HG03159 (cell line): ENCODE data around the gene PRTN3.

Experiments
- ATAC-seq: cut with Tn5 transposase; IDR thresholded peaks from one replicate; pipeline ENCODE4 v1.9.1; 2021; ENCODE audit warnings: mild to moderate bottlenecking, moderate library complexity; ENCODE audit not compliant: unreplicated experiment

The PRTN3 gene, protein sequence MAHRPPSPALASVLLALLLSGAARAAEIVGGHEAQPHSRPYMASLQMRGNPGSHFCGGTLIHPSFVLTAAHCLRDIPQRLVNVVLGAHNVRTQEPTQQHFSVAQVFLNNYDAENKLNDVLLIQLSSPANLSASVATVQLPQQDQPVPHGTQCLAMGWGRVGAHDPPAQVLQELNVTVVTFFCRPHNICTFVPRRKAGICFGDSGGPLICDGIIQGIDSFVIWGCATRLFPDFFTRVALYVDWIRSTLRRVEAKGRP

DNA sequence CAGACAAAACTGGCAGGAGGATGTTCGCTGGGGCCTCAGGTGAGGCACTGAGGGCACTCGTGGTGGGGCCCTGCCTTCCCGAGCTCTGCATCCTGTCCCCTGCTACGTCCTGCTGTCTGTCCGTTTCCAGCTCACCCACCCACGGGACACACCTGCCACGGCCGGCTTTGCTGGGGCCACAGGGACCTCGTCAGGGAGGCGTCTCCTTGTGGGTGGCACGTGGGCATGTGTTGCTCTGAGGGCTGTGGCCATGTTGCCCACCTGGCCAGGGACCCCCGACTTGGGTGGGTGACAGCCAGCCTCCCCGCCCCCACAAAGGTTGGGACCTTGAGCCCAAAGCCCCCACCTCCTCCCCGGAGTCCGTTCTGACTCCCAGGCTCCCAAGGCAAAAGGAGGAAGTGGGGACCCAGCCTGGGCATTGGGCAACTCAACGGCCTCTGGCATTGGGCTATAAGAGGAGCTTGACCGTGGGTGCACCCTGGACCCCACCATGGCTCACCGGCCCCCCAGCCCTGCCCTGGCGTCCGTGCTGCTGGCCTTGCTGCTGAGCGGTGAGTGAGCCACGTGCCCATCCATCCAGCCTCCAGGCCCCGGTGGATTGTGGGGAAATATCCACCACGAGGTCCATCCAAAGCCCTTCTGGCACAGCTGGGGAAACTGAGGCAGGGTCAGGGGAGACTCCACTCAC lies at the start of gene PRTN3:
PRTN3 (plus strand) TSS at position 481 of the 688 bp plus-strand sequence; CDS start at position 491, 10 bp downstream.
- no peak for ATAC-seq

DNA sequence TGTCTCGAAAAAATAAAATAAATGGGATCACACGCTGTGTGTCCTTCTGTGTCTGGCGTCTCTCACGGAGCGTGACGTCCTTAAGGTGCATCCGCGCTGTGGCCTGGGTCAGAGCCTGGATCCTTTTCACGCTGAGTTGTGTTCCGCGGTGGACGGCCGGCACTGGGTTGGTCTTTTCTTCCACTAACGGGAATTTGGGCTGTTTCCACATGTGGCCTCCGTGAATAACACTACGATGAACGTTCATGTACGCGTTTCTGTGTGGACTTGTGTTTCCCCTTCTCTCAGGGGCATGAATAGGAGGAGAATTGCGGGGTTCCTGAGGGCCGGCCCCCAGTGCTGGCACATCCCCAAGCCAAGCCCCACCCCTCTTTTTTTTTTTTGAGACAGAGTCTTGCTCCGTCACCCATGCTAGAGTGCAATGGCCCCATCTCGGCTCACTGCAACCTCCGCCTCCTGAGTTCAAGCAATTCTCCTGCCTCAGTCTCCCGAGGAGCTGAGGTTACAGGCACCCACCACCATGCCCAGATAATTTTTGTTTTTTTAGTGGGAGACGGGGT lies 49.7 kb upstream of the PRTN3 start:
- no peak for ATAC-seq

DNA sequence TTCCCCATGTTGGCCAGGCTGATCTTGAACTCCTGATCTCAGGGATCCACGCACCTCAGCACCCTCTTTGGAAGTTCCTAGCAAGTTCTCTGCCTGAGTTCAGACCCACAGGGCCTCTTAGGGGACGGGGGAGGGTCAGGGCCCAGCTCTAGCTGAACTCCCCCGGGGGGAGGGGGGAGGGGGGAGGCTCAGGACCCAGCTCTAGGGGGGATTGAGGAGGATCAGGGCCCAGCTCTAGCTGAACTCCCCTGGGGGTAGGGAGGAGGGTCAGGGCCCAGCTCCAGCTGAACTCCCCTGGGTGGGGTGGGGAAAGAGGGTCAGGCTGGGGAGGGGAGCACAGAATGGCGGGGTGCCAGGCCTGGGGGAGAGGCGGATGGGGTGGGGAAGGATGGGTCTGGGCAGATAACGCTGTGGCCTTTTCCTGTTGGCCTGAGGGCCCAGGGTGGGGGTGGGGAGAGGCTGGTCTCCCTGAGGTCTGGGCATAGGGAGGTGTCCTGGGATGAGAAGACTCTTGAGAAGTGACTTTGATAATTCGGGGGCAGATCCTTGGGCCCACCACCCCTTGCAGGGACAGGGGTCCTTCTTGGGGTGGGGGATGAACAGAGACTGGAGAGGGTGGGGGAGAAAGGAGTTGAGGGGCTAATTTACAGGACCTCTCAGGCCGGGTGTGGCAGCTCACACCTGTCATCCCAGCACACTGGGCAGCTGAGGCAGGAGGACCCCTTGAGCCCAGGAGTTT lies 49.1 kb upstream of the PRTN3 start:
- ATAC-seq, result no peak

DNA sequence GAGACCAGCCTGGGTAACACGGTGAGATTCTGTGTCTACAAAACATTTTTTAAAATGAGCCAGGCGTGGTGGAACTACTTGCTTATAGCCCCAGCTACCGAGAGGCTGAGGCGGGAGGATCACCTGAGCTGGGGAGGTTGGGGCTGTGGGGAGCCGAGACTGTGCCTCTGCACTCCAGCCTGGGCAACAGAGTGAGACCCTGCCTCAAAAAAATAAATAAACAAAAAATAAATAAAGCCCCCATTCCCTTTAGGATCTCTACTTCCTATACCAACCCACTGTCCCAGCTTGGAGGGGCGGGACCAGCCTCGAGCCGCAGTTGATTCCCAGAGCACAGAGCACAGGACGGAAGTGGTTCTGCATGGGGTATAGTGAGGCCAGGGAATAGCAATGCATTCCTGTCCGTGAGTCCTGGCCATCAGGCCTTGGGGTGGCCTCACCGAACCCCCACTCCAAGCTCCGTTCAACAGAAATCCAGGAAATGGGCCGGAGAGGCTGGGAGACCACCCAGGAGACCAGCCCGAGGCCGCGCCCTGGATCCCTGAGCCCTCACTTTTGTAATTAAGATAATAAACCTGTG lies 48.4 kb upstream of the PRTN3 start:
- ATAC-seq, result no peak

DNA sequence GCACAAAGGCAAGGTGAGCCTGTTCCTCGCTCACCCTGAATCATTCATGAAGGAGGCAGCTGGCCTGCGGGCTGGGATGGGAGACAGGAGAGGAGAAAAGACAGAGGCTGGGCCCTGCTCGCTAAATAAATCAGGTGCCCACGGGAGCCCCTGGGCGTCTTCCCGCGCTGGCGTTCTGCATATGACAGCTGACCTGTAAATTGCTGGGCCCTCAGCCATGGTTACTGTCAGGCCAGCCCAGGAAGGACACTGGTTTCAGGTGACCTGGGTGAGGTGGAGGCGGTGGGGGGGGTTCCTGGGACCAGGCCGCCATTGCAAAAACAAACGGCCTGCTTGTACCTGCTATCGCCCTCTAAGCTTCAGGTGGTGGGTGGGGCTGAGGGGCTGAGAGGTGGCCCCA lies 47.0 kb upstream of the PRTN3 start:
- no peak for ATAC-seq

DNA sequence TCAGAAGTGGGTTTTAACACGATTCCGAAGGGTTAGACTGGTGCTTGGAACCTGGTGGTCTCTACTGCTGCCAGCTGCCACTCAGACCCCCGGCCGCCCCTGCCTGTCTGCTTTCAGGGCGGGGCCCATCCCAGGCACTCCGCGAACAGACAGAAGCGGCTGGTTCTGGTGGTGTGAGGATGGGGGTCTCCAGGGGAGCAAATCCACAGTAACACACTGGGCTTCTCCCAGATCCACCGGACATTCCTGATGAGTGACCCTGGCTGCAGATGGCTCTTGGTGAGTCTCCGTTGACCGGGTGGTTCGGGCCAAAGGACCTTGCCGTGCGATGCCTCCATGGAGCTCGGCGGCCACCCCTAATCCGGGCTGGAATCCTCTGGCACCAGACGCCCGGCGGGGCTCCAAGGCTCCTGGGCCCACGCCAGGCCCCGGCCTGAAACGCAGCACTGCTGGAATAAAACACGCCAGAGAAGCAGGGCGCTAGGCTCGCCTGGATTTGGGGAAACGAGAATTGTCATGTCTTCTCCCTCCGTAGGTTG lies 45.7 kb upstream of the PRTN3 start:
- ATAC-seq, result no peak

DNA sequence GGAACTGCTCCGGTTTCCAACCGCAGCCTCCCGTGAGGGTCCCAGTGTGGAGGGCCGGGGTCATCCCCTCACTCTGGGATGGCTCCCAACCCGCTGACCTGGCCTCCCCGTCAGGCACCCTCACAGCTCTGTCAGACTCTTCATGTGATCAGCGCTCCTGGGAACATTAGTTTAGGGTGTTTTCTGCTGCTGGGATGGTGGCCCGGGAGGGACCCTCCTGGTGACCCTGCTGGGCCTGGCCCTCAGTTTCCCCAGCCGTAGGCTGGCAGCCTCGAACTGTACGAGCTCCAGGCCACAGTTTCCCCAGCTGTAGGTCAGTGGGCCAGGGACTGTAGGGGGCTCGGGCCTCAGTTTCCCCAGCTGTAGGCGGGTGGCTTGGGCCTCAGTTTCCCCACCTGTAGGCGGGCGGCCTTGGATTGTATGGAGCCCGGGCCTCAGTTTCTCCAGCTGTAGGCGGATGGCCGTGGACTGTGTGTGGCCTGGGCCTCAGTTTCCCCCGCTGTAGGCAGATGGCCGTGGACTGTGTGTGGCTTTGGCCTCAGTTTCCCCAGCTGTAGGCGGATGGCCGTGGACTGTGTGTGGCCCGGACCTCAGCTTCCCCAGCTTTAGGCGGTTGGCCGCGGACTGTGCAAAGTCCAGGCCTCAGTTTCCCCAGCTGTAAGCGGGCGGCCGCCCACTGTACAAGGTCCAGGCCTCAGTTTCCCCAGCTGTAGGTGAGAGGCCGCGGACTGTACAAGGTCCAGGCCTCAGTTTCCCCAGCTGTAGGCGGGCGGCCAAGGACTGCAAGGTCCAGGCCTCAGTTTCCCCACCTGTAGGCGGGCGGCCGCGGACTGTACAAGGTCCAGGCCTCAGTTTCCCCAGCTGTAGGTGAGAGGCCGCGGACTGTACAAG lies 44.9 kb upstream of the PRTN3 start:
- ATAC-seq, result no peak

DNA sequence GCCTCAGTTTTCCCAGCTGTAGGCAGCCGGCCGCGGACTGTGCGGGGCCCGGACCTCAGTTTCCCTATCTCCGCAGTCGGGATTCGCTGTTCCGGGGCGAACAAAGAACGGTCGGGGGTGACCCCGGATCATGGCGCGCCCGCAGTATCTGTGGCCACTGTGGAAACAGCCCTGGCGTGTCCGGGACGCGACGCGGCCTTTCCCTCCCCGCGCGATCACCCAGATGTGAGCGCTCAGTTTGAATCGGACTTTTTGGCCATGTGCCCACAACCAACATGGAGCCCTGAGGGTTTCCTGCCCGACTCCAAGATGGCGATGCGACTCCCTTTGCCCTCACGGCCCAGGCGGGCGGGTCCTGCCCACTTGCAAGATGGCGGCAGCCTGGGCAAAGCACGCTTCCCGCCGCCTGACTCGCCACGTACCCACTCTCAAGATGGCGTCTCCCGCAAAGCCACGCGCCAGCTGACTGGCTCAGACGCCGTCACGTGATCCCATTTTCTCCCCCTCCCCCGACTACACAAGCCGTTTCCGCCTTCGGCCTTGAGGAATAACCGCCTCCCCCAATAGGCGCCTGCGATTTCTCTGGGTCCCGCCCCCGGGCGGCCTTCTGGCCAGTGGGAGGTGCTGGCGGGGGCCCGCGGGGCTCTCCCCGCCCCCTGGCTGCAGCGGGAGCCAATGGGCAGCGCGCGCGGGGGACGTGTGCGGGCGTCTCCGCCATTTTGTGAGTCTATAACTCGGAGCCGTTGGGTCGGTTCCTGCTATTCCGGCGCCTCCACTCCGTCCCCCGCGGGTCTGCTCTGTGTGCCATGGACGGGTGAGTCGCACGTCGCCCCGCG lies 43.9 kb upstream of the PRTN3 start, which contains the start of gene PTBP1:
PTBP1 (plus strand) TSS at position 761 of the 836 bp plus-strand sequence; CDS start at position 807, 46 bp downstream.
- ATAC-seq, result peak; percentile 70

DNA sequence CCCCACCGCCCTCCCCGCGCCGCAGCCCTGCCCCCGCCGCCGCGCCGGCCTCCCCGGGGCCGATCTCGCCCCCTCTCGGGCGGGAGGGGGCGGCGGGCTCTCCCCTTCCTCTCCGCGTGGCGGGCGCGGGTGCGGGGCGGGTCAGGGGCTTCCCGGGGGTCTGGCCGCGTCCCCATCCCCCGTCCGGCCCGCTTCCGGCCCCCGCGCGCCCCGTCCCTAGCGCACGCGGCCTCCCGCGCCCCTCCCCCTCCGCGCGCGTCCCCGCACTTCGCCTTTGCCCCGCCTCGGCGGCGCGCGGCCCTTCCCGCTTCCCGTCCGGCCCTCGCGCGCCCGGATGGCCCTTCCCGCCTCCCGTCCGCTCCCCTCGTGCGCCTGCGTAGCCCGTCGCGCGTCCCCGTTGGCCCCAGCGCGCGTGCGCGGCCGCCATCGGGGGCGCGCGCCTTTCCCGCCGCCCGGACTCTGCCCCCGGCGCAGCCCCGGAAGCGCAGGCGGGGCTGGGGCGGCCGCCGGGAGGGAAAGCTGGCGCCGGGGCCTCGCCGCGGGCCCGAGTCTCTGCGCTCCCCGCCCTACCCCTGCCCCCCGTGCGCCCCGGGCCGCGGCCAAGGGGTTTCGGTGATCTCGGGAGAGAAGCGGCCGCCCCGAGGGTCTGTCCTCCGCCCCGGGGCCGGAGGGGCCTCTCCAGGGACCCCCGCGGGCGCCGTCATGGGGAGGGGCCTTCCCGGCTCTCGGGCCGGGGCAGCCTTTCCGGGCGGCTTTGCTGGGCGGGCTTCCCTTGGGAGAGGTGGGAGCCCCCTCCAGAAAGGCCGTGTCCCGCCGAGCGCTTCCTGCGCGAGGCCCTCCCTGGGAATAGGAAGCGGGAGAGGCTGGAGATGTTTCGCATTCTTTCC lies 43.0 kb upstream of the PRTN3 start:
- ATAC-seq, result peak; percentile 28

DNA sequence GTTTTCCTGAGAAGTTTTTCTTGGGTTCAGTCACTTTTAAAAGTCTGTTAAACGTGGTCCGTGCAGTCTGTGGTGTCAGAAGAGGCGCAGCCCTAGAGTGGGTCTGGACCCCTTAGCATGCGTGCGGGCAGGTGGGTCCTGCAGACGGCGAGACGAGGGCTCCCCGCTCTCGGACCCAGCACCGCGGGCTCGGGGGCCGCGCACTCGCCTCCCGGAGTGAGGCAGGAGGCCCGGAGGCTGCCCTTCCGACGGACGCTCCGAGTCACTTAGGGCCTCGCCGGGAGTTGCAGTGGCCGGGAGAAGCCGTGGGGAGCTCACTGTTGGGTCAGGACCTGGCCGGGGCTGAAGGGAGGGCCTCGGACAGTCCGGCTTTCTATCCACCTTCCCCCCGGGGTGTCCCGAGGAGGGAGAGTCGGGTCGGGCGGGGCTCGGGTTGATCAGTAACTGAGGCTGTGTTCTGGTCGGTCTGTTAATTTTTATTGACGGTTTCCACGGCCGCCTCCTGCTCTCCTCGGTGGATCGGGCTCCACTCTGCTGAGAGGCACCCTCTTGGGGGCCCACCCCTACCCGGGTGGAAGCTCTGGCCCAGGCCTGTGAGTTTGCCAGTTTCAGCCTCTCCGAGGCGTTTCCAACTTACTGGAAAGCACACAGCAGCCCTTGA lies 42.3 kb upstream of the PRTN3 start:
- no peak for ATAC-seq

DNA sequence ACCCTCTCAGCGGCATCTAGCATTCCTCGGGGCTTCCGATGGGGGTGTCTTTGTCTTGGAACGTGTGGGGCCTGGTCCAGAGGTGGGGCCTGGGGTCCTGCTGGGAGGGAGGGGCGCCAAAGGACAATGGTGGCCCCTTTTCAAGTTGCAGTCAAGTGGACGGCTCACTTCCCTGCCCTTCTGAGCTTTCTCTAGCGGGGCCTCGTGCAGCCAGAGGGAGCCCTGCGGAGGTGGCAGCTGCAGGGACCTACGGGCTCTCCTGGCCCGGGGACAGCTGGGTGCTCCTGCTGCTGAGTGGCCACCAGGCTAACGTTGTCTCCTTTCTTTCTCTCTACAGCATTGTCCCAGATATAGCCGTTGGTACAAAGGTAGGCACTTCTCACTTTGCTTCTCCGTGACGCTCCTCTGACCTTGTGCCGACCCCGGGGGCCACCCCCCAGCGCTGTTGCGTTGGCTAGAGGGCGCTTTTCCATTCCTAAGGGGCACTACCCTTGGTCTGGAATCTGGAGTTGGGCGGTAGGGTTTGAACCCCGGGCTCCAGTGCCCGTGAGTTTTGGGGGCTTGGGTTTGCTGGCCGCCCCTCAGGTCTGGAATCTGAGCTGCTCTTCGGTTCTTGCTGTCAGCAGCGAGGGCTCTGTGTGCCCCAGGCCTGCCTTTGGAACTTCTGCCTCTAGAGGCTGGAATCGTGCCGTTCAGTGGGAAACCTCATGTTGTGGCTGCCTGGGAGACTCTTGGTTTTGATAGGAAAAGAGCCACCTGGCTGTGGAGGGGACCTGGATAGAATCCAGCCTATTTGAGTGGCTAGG lies 41.5 kb upstream of the PRTN3 start:
- no peak for ATAC-seq

DNA sequence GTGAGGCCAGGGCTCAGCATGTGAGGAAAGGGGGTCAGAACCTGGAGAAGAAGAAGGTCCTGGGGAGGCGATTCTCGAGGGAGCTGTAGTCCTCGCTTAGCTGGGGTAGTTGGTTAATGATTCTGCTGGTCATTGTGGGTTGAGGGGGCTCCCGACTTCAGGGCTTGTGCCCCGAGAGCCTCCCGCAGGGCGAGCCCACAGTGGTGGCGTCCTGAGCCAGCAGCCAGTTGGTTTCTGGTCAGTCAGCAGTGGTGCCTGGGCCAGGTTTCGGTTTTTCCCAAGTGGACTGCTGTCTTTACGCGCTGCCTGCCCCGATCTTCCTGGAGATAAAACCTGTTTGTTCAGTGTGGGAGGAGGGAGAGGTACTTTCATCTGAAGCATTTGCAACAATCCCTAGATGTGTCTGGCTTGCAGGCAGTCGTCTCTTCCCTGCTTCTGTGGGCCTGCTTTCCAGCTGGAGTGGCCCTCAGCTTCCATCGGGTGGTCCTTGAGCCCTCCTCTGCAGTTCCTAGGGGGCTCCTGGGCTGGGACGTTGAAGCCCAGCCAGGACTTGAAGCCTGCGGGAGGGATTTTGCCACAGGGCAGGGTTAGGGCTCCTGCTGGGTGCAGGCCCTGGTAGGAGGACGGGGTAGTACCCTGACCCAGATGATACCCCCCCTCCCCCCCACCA lies 40.3 kb upstream of the PRTN3 start:
- ATAC-seq, result no peak

DNA sequence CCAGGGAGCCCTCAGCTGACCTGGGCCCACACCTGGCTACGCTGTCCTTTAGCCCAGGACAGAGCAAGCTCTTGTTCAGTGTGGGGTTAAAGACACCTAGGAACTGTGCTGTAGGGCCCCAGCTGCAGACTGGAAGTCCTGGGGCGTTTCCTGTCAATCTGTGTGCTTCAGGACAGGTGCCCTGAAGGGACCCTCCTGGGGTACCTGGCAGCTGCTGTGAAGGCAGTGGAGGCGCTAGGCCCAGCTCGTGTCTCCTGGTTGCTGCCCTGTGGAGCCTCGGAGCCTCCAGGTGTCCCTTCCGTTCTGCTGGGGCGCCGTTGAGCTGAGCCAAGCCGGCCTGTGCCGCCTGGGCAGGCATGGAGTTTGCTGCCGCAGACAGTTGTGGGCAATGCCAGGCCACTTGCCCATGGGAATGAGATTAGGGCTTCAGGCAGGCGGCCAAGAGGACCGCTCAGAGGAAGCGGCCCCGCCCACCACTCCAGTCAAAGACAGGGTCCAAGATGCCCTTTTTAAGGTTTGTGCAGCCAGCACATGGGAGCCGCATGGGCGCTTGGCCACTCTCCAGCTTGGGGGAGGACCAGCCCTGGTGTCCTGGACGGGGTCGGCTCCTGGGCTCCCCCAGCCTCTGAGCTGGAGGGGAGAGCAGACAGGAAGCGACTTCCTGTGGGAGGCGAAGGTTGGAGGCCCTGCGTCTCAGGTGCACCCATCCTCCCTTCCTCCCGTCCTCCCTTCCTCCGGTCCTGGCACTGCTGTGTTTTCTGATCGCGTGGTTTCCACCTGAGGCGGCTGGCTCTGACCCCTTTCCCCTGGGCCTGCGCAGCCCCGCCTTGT lies 39.6 kb upstream of the PRTN3 start:
- ATAC-seq, result no peak

DNA sequence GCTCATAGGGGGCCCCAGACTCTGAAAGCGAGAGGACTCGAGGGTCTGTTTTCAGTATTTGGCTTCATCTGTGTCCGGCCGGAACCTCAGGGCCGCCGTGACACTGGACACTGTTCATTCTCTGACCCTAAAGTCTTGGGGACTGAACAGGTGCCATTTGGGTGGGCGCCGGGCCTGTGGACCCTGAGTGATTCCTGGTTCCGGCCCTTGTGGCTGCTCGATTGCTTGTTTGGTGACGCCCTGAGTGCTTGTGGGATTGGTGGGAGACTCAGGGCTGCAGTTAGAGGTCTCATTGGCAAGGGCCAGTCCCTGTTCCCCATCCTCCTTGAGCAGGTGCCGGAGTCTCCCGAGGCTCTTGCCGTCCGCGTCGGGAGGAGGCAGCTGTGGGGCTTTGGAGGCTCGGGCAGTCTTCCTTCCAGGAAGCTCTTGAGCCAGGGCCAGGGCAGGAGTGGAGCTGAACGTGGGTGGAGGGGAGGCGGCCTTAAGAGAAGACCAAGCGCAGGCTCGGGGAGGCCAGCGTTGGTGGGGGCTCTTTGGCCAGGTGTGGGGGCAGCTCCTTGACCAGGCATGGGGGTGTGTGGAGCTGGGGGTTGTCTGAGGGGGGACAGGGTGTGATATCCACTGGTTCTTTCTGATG lies 38.8 kb upstream of the PRTN3 start:
- no peak for ATAC-seq
